WTC11 (cell line): ENCODE measurements around the gene TMEM45B. TPM values are rescaled to one million over a fixed set of nuclear protein-coding genes. Genes with fewer than 3 reads are reported as not detected.

Experiments used
- ATAC-seq: fragments of 200-7000 bp; cut with Tn5 transposase; 2 replicates; pipeline ENCODE4 v1.10.0; 2021; ENCODE audit warnings: mild to moderate bottlenecking, moderate library complexity
- CTCF ChIA-PET: fragments of 300-600 bp; sonication (Branson Sonifier 250); formaldehyde crosslinking; loops from one replicate; lab custom pipeline; 2021; ENCODE audit warnings: antibody characterized with exemption; lab: Charles Lee
- POLR2A ChIA-PET: fragments of 350-600 bp; sonication (Branson Sonifier 250); formaldehyde crosslinking; loops from one replicate; lab custom pipeline; 2021; ENCODE audit warnings: antibody characterized with exemption; lab: Charles Lee
- DNase-seq: peaks from one replicate; pipeline ENCODE4 v3.0.0; 2021; ENCODE audit warnings: low spot score
- H3K27ac Mint-ChIP-seq: 2 replicates; pipeline ENCODE4 v1.8.0; 2021; ENCODE audit warnings: mixed read lengths
- H3K27me3 Mint-ChIP-seq: 2 replicates; pipeline ENCODE4 v1.8.0; 2021; ENCODE audit warnings: low read depth, mild to moderate bottlenecking, moderate library complexity, mixed read lengths
- H3K36me3 Mint-ChIP-seq: 2 replicates; pipeline ENCODE4 v1.8.0; 2021; ENCODE audit warnings: mixed read lengths
- H3K4me1 Mint-ChIP-seq: 2 replicates; pipeline ENCODE4 v1.8.0; 2022; ENCODE audit warnings: mixed read lengths
- H3K4me3 Mint-ChIP-seq: 2 replicates; pipeline ENCODE4 v1.8.0; 2021; ENCODE audit warnings: mild to moderate bottlenecking, moderate library complexity, mixed read lengths
- H3K9me3 Mint-ChIP-seq: 2 replicates; pipeline ENCODE4 v1.8.0; 2021; ENCODE audit warnings: mixed read lengths
- ATF6 ChIP-seq: sonication (generic); formaldehyde crosslinking; IDR thresholded peaks from 2 replicates; pipeline ENCODE4 v1.8.1; 2023; ENCODE audit warnings: mild to moderate bottlenecking, missing genetic modification reagents
- CTCF ChIP-seq: fragments of 200-600 bp; IDR thresholded peaks from 2 replicates; pipeline ENCODE4 v1.8.0; 2022; ENCODE audit warnings: antibody characterized with exemption
- EMX1 ChIP-seq: fragments of 250-450 bp; sonication (Bioruptor Pico); IDR thresholded peaks from 2 replicates; pipeline ENCODE4 v1.8.0; 2021; ENCODE audit warnings: mild to moderate bottlenecking
- ETV6 ChIP-seq: sonication (generic); formaldehyde crosslinking; IDR thresholded peaks from 2 replicates; pipeline ENCODE4 v1.8.1; 2022; ENCODE audit warnings: mild to moderate bottlenecking, missing genetic modification reagents
- GRHL2 ChIP-seq: fragments of 250-450 bp; sonication (Bioruptor Pico); IDR thresholded peaks from 2 replicates; pipeline ENCODE4 v1.8.0; 2022; ENCODE audit warnings: mild to moderate bottlenecking, moderate library complexity; ENCODE audit not compliant: insufficient replicate concordance, severe bottlenecking
- IRF2 ChIP-seq: sonication (generic); formaldehyde crosslinking; IDR thresholded peaks from 2 replicates; pipeline ENCODE4 v1.8.0; 2022; ENCODE audit warnings: low read depth, missing genetic modification reagents, borderline replicate concordance
- JAZF1 ChIP-seq: fragments of 250-450 bp; sonication (Bioruptor Pico); IDR thresholded peaks from 2 replicates; pipeline ENCODE4 v1.9.0; 2021; ENCODE audit warnings: moderate library complexity, mild to moderate bottlenecking, inconsistent platforms
- JUN ChIP-seq: sonication (generic); formaldehyde crosslinking; IDR thresholded peaks from 2 replicates; pipeline ENCODE4 v1.8.0; 2023; ENCODE audit warnings: mild to moderate bottlenecking, missing genetic modification reagents
- KAT7 ChIP-seq: sonication (generic); formaldehyde crosslinking; IDR thresholded peaks from 2 replicates; pipeline ENCODE4 v1.8.1; 2023; ENCODE audit warnings: missing genetic modification reagents, mild to moderate bottlenecking, borderline replicate concordance
- MLX ChIP-seq: sonication (generic); formaldehyde crosslinking; IDR thresholded peaks from 2 replicates; pipeline ENCODE4 v1.8.1; 2023; ENCODE audit warnings: mild to moderate bottlenecking, missing genetic modification reagents, moderate library complexity
- MYBL2 ChIP-seq: sonication (generic); formaldehyde crosslinking; IDR thresholded peaks from 2 replicates; pipeline ENCODE4 v1.8.1; 2023; ENCODE audit warnings: mild to moderate bottlenecking, moderate library complexity, missing genetic modification reagents
- NFYB ChIP-seq: sonication (generic); formaldehyde crosslinking; conservative IDR thresholded peaks from 2 replicates; pipeline ENCODE4 v1.8.0; 2022; ENCODE audit warnings: low read depth, missing genetic modification reagents
- NR2C2 ChIP-seq: sonication (generic); formaldehyde crosslinking; IDR thresholded peaks from 2 replicates; pipeline ENCODE4 v1.8.0; 2022; ENCODE audit warnings: mild to moderate bottlenecking, missing genetic modification reagents
- STAT6 ChIP-seq: sonication (generic); formaldehyde crosslinking; conservative IDR thresholded peaks from 2 replicates; pipeline ENCODE4 v1.8.1; 2023; ENCODE audit warnings: mild to moderate bottlenecking, low read depth, missing genetic modification reagents, moderate library complexity
- TCF7 ChIP-seq: sonication (generic); formaldehyde crosslinking; IDR thresholded peaks from 2 replicates; pipeline ENCODE4 v1.8.0; 2022; ENCODE audit warnings: mild to moderate bottlenecking, low read depth, missing genetic modification reagents, moderate library complexity
- TP53 ChIP-seq: sonication (generic); formaldehyde crosslinking; IDR thresholded peaks from 2 replicates; pipeline ENCODE4 v1.8.1; 2023; ENCODE audit warnings: mild to moderate bottlenecking, missing genetic modification reagents
- ZBTB43 ChIP-seq: sonication (generic); formaldehyde crosslinking; IDR thresholded peaks from 2 replicates; pipeline ENCODE4 v1.8.1; 2023; ENCODE audit warnings: mild to moderate bottlenecking, missing genetic modification reagents
- ZNF121 ChIP-seq: sonication (generic); formaldehyde crosslinking; IDR thresholded peaks from 2 replicates; pipeline ENCODE4 v1.8.0; 2023; ENCODE audit warnings: missing genetic modification reagents
- ZNF138 ChIP-seq: sonication (generic); formaldehyde crosslinking; conservative IDR thresholded peaks from 2 replicates; pipeline ENCODE4 v1.8.1; 2022; ENCODE audit warnings: mild to moderate bottlenecking, moderate library complexity, missing genetic modification reagents
- ZNF232 ChIP-seq: sonication (generic); formaldehyde crosslinking; IDR thresholded peaks from 2 replicates; pipeline ENCODE4 v1.8.0; 2022; ENCODE audit warnings: mild to moderate bottlenecking, missing genetic modification reagents
- ZNF396 ChIP-seq: fragments of 250-450 bp; sonication (Bioruptor Pico); IDR thresholded peaks from 2 replicates; pipeline ENCODE4 v1.8.0; 2021; ENCODE audit warnings: mild to moderate bottlenecking, moderate library complexity, borderline replicate concordance
- ZNF416 ChIP-seq: fragments of 250-450 bp; sonication (Bioruptor Pico); IDR thresholded peaks from 2 replicates; pipeline ENCODE4 v1.9.0; 2021; ENCODE audit warnings: mild to moderate bottlenecking, inconsistent platforms
- ZSCAN18 ChIP-seq: fragments of 250-450 bp; sonication (Bioruptor Pico); IDR thresholded peaks from 2 replicates; pipeline ENCODE4 v2.1.2; 2022; ENCODE audit warnings: mild to moderate bottlenecking, moderate library complexity
- total RNA-seq: library from RNA; stranded (reverse); gene quantifications from 3 replicates; pipeline ENCODE4 v1.2.3, GENCODE V29; 2021
- TF ChIP-seq, protein P1 (sequence below): sonication (generic); formaldehyde crosslinking; IDR thresholded peaks from 2 replicates; pipeline ENCODE4 v1.8.1; 2023; ENCODE audit warnings: mild to moderate bottlenecking, moderate library complexity, missing genetic modification reagents
- TF ChIP-seq, protein P2 (sequence below): fragments of 250-450 bp; sonication (Bioruptor Pico); IDR thresholded peaks from 2 replicates; pipeline ENCODE4 v1.9.0; 2021; ENCODE audit warnings: moderate library complexity, mild to moderate bottlenecking, inconsistent platforms, borderline replicate concordance

TMEM45B gene
- total RNA-seq, 1 experiment from 2014 or later, result 0.59 TPM

DNA sequence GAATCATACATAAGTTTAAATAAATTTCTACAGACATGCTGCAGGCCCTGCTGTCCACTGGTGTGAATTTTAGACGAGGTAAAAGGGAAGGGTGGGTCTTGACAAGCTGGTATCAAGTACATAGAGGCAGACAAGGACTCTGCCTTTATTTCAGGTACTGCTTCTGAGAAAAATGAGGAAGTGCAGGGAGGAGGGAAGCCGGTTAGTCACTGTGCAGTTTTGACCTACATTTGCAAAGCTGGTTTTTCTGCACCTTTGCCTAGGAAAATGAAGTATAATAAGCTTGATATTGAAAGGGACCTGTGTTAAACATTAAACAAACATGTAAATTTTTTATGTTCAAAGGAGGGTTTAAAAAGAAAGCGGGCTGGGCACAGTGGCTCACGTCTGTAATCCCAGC lies 24.6 kb downstream of the TMEM45B start:
- no peaks in the 10 kb centered on the region for H3K27me3 Mint-ChIP-seq
- no peaks in the 10 kb centered on the region for H3K36me3 Mint-ChIP-seq
- DNase-seq (no peak), ATAC-seq (no peak)
- H3K9me3 Mint-ChIP-seq, result no peaks in the 10 kb centered on the region
- peaks cover 3% of the 10 kb centered on the region; the same call in 1 of the 2 replicates for H3K4me1 Mint-ChIP-seq
- ChIA-PET POLR2A (no interaction called here), CTCF (no interaction called here)
- no peak overlapping the region for H3K27ac Mint-ChIP-seq
- TF ChIP-seq NFYB, result no peak
- TF ChIP-seq IRF2, result no peak
- TF ChIP-seq JUN, result no peak
- TF ChIP-seq MYBL2 (CRISPR knock-in tag), result no peak
- TF ChIP-seq ZSCAN18 (CRISPR knock-in tag), result no peak
- TF ChIP-seq TCF7 (CRISPR knock-in tag), result no peak
- no peak for TF ChIP-seq ZNF138 (CRISPR knock-in tag)
- no peak for TF ChIP-seq ZNF232 (CRISPR knock-in tag)
- no peak for TF ChIP-seq ZNF396
- no peak for TF ChIP-seq ETV6 (CRISPR knock-in tag)
- TF ChIP-seq GRHL2 (CRISPR knock-in tag), result no peak
- TF ChIP-seq ZNF416 (CRISPR knock-in tag), result no peak
- TF ChIP-seq, protein P1, sequence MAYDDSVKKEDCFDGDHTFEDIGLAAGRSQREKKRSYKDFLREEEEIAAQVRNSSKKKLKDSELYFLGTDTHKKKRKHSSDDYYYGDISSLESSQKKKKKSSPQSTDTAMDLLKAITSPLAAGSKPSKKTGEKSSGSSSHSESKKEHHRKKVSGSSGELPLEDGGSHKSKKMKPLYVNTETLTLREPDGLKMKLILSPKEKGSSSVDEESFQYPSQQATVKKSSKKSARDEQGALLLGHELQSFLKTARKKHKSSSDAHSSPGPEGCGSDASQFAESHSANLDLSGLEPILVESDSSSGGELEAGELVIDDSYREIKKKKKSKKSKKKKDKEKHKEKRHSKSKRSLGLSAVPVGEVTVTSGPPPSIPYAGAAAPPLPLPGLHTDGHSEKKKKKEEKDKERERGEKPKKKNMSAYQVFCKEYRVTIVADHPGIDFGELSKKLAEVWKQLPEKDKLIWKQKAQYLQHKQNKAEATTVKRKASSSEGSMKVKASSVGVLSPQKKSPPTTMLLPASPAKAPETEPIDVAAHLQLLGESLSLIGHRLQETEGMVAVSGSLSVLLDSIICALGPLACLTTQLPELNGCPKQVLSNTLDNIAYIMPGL (CRISPR knock-in tag), result no peak
- no peak for TF ChIP-seq KAT7
- no peak for TF ChIP-seq JAZF1 (CRISPR knock-in tag)
- TF ChIP-seq, protein P2, sequence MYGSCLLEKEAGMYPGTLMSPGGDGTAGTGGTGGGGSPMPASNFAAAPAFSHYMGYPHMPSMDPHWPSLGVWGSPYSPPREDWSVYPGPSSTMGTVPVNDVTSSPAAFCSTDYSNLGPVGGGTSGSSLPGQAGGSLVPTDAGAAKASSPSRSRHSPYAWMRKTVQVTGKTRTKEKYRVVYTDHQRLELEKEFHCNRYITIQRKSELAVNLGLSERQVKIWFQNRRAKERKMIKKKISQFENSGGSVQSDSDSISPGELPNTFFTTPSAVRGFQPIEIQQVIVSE, result no peak
- no peak for TF ChIP-seq ATF6
- no peak for TF ChIP-seq EMX1 (CRISPR knock-in tag)
- no peak for TF ChIP-seq MLX (CRISPR knock-in tag)
- TF ChIP-seq ZNF121 (CRISPR knock-in tag), result no peak
- H3K4me3 Mint-ChIP-seq, result no peak overlapping the region

DNA sequence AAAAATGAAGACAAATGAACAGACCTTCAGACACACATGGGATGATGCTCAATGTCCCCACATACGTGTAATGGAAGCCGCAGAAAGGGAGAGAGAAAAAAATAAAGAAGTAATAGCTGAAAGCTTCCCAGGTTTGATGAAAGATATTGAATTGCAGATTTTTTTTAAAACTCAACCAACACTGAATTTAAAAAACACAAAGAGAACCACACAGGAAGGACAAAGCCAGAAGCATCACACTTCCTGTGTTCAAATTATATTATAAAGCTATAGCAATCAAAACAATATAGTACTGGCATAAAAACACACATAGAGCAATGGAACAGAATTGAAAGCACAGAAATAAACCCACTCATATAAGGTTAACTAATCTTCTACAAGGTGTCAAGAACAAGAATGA lies 26.5 kb downstream of the TMEM45B start:
- CTCF ChIA-PET, result no interaction called here
- Mint-ChIP-seq H3K27ac (no peak overlapping the region), H3K4me3 (no peak overlapping the region), H3K9me3 (no peaks in the 10 kb centered on the region), H3K27me3 (no peaks in the 10 kb centered on the region), H3K4me1 (peaks cover 7% of the 10 kb centered on the region), H3K36me3 (no peaks in the 10 kb centered on the region)
- ATAC-seq (no peak), DNase-seq (no peak)
- POLR2A ChIA-PET, result no interaction called here
- TF ChIP-seq IRF2 (no peak), NR2C2 (CRISPR knock-in tag) (no peak), JAZF1 (CRISPR knock-in tag) (no peak), ZBTB43 (no peak), STAT6 (CRISPR knock-in tag) (no peak), TP53 (CRISPR knock-in tag) (no peak), CTCF (no peak)
